ENCODE results near the gene ABT1. TPM values are rescaled to one million over a fixed set of nuclear protein-coding genes. Genes with fewer than 3 reads are reported as not detected.

The ABT1 gene
- total and polyA plus RNA-seq, 8 donors, result 3.5 to 10.2 (median 5.6) TPM

DNA sequence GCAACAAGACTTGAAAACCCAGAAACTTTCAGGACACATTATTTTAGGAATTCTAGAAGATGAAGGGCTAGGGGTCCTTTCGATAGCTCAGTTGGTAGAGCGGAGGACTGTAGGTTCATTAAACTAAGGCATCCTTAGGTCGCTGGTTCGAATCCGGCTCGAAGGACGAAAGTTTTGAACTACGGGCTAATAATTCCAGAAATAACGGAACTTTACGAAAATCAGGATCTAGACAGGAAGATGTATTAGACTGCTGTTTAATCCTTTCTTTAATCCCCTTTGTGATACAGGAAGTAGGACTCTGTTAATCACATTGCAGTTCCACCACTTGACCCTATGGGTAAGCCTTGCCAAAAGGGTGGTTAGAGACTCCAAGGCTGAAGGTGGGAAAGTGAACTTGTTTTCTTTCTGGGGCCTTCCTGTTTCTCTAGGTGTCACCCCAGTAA, 21.2 kb upstream of the ABT1 start:
- WGBS, 2 donors, result 68 to 73% methylated on average over 10 of the region's 10 CpGs

DNA sequence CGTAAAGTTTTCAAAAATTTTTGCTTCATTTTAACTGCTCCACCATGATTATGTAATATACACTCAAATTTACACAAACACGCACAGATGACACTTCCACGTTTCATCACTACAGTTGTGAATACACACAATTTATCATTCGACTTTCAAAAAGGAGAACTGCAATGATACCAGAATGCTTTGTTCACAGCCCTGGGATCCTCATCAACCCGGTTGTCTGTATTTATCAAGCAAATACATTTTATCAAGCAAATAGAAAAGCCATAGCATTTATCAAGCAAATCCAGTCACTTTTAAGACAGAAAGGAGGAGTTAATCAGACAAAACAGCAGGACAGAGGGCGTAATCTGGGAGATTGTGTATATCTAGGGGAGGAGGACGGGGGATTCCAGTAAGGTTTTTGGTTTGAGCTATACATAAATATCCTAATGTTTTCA, 20.3 kb upstream of the ABT1 start:
- DNase-seq, result no peak
- no peak for FAIRE-seq
- Histone ChIP-seq H3K4me1 (peaks cover 0 to 4% (median 0%) of the 10 kb centered on the region in 3 donors), H3K27ac (no peak overlapping the region), H3K27me3 (peaks cover 0 to 16% (median 5%) of the 10 kb centered on the region in 4 donors), H3K9me3 (no peaks in the 10 kb centered on the region), H3K4me3 (no peak overlapping the region), H3K36me3 (no peaks in the 10 kb centered on the region)
- ATAC-seq, result no peak
- 33% methylated on average over 7 of the region's 7 CpGs for WGBS, 2 donors
- TF ChIP-seq, protein P1, sequence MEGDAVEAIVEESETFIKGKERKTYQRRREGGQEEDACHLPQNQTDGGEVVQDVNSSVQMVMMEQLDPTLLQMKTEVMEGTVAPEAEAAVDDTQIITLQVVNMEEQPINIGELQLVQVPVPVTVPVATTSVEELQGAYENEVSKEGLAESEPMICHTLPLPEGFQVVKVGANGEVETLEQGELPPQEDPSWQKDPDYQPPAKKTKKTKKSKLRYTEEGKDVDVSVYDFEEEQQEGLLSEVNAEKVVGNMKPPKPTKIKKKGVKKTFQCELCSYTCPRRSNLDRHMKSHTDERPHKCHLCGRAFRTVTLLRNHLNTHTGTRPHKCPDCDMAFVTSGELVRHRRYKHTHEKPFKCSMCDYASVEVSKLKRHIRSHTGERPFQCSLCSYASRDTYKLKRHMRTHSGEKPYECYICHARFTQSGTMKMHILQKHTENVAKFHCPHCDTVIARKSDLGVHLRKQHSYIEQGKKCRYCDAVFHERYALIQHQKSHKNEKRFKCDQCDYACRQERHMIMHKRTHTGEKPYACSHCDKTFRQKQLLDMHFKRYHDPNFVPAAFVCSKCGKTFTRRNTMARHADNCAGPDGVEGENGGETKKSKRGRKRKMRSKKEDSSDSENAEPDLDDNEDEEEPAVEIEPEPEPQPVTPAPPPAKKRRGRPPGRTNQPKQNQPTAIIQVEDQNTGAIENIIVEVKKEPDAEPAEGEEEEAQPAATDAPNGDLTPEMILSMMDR (IDR thresholded peaks at IDR 0.05), result no peak
- intact Hi-C loops (cut with DNase I), result loop anchor here in 1 of 3 donors (10.0 kb wide), 1 partner anchor 252 kb away; no protein-coding TSS in a partner anchor

More for the DNA sequence above, 21.2 kb upstream of the ABT1 start:
- peaks cover 0 to 4% (median 0%) of the 10 kb centered on the region in 3 donors for H3K4me1 ChIP-seq
- intact Hi-C loops (cut with DNase I), result loop anchor here in 1 of 3 donors (10.0 kb wide), 1 partner anchor 251 kb away; no protein-coding TSS in a partner anchor
- no peak overlapping the region for H3K4me3 ChIP-seq
- H3K27me3 ChIP-seq, result peaks cover 0 to 16% (median 5%) of the 10 kb centered on the region in 4 donors
- H3K27ac ChIP-seq, result no peak overlapping the region
- ATAC-seq (no peak), FAIRE-seq (no peak), DNase-seq (no peak)
- TF ChIP-seq, protein P1 (IDR thresholded peaks at IDR 0.05), result no peak
- H3K36me3 ChIP-seq, result no peaks in the 10 kb centered on the region
- no peaks in the 10 kb centered on the region for H3K9me3 ChIP-seq

- TF ChIP-seq, protein P1 (IDR thresholded peaks at IDR 0.05), result no peak
- Histone ChIP-seq H3K36me3 (no peaks in the 10 kb centered on the region), H3K4me3 (peak overlapping the region in 1 of 4 donors; percentile 14), H3K9me3 (no peaks in the 10 kb centered on the region), H3K4me1 (peaks cover 0 to 4% (median 0%) of the 10 kb centered on the region in 3 donors), H3K27ac (no peak overlapping the region), H3K27me3 (peaks cover 0 to 16% (median 5%) of the 10 kb centered on the region in 4 donors)
- ATAC-seq (peak in 3 of 4 donors; percentile 41 to 50 (median 41)), DNase-seq (peak in 1 of 6 donors; percentile 27), FAIRE-seq (no peak)
- intact Hi-C loops (cut with DNase I), result loop anchor here in 1 of 3 donors (10.0 kb wide), 1 partner anchor 252 kb away; no protein-coding TSS in a partner anchor
- 7% methylated on average over 31 of the region's 31 CpGs for WGBS, 2 donors
These were observed 19.6 kb upstream of the ABT1 start for GRCh38 chr6:26576929-26577719.

GRCh38 chr6:26577720-26578072, 19.1 kb upstream of the ABT1 start:
- FAIRE-seq, result no peak
- Histone ChIP-seq H3K36me3 (no peaks in the 10 kb centered on the region), H3K4me3 (no peak overlapping the region), H3K9me3 (no peaks in the 10 kb centered on the region), H3K27me3 (peaks cover 0 to 16% (median 5%) of the 10 kb centered on the region in 4 donors), H3K27ac (no peak overlapping the region), H3K4me1 (peaks cover 0 to 4% (median 0%) of the 10 kb centered on the region in 3 donors)
- intact Hi-C loops (cut with DNase I), result loop anchor here in 1 of 3 donors (10.0 kb wide), 1 partner anchor 253 kb away; no protein-coding TSS in a partner anchor
- no peak for ATAC-seq
- DNase-seq, result no peak
- TF ChIP-seq, protein P1 (IDR thresholded peaks at IDR 0.05), result no peak
- WGBS, 2 donors, result 15% methylated on average over 17 of the region's 17 CpGs

Data from pancreas (tissue), 10 donors.